ENCODE data around the gene RAB27A. TPM values are rescaled to one million over a fixed set of nuclear protein-coding genes. Genes with fewer than 3 reads are reported as not detected.
"Not testable (repeated sequence)": the region's sequence is repeated elsewhere in the genome, so short reads cannot be mapped to it uniquely, and the experiment has no call there.

The RAB27A gene
- total RNA-seq, 1 experiment from 2014 or later = 8.7 TPM

GRCh38 chr15:55255714-55256113 lies 33.9 kb downstream of the RAB27A start:
- Histone ChIP-seq H3K36me3 (ENCODE audit: control insufficient read depth, insufficient read depth, low read length) (no peaks in the 10 kb centered on the region), H3K27me3 (replicated peaks; ENCODE audit: control insufficient read depth, insufficient read depth, low read length) (no peaks in the 10 kb centered on the region), H3K4me3 (ENCODE audit: low read depth, low read length) (no peak overlapping the region), H3K4me1 (0 out of 2 replicates have a peak, but pooled peaks cover 4% of the 10 kb centered on the region), H3K9me3 (no peaks in the 10 kb centered on the region)
- no peaks in the 10 kb centered on the region for H3K4me1 Mint-ChIP-seq (ENCODE audit: low read depth, unreplicated experiment)
- no peak for DNase-seq
- no peak for TF ChIP-seq CTCF (IDR thresholded peaks at IDR 0.05; ENCODE audit: insufficient read depth in 1 of 2, low read depth in 1 of 2, low read length in 1 of 2, severe bottlenecking in 1 of 2, unreplicated experiment in 1 of 2)
- no peak overlapping the region for H3K27ac Mint-ChIP-seq (ENCODE audit: unreplicated experiment)
- H3K36me3 Mint-ChIP-seq (ENCODE audit: insufficient read depth, unreplicated experiment) = no peaks in the 10 kb centered on the region
- ChIA-PET CTCF (no interaction called here), POLR2A (no interaction called here)
- peaks cover 9% of the 10 kb centered on the region for H3K9me3 Mint-ChIP-seq (ENCODE audit: unreplicated experiment)
- no peak overlapping the region for H3K4me3 Mint-ChIP-seq (ENCODE audit: unreplicated experiment)
- intact Hi-C loops (cut with micrococcal nuclease; ENCODE audit: unreplicated experiment) = no loop called here
- no TSS peak for BruUV-seq (replicated peaks)
- no peaks in the 10 kb centered on the region for H3K27me3 Mint-ChIP-seq (ENCODE audit: insufficient read depth, unreplicated experiment)

- POLR2A ChIA-PET = no interaction called here
- no peaks in the 10 kb centered on the region for H3K36me3 ChIP-seq (ENCODE audit: control insufficient read depth, insufficient read depth, low read length)
- H3K27ac Mint-ChIP-seq (ENCODE audit: unreplicated experiment) = no peak overlapping the region
- no peak for TF ChIP-seq CTCF (IDR thresholded peaks at IDR 0.05; ENCODE audit: insufficient read depth in 1 of 2, low read depth in 1 of 2, low read length in 1 of 2, severe bottlenecking in 1 of 2, unreplicated experiment in 1 of 2)
- no peaks in the 10 kb centered on the region for H3K4me1 Mint-ChIP-seq (ENCODE audit: low read depth, unreplicated experiment)
- peaks cover 10% of the 10 kb centered on the region; the same call in 1 of the 2 replicates for H3K4me1 ChIP-seq
- no TSS peak for BruUV-seq (replicated peaks)
- DNase-seq = no peak
- H3K27me3 ChIP-seq (replicated peaks; ENCODE audit: control insufficient read depth, insufficient read depth, low read length) = no peaks in the 10 kb centered on the region
- H3K4me3 ChIP-seq (ENCODE audit: low read depth, low read length) = no peak overlapping the region
- H3K27me3 Mint-ChIP-seq (ENCODE audit: insufficient read depth, unreplicated experiment) = no peaks in the 10 kb centered on the region
- H3K9me3 ChIP-seq = no peaks in the 10 kb centered on the region
- H3K36me3 Mint-ChIP-seq (ENCODE audit: insufficient read depth, unreplicated experiment) = no peaks in the 10 kb centered on the region
- CTCF ChIA-PET = no interaction called here
- peaks cover 9% of the 10 kb centered on the region for H3K9me3 Mint-ChIP-seq (ENCODE audit: unreplicated experiment)
- intact Hi-C loops (cut with micrococcal nuclease; ENCODE audit: unreplicated experiment) = no loop called here
- no peak overlapping the region for H3K4me3 Mint-ChIP-seq (ENCODE audit: unreplicated experiment)
Measured at GRCh38 chr15:55254916-55255679, 34.5 kb downstream of the RAB27A start.

- no peaks in the 10 kb centered on the region for H3K27me3 Mint-ChIP-seq (ENCODE audit: insufficient read depth, unreplicated experiment)
- Histone ChIP-seq H3K9me3 (no peaks in the 10 kb centered on the region), H3K4me3 (ENCODE audit: low read depth, low read length) (no peak overlapping the region), H3K4me1 (peaks cover 12% of the 10 kb centered on the region; the same call in 1 of the 2 replicates), H3K27me3 (replicated peaks; ENCODE audit: control insufficient read depth, insufficient read depth, low read length) (no peaks in the 10 kb centered on the region), H3K36me3 (ENCODE audit: control insufficient read depth, insufficient read depth, low read length) (no peaks in the 10 kb centered on the region)
- H3K4me1 Mint-ChIP-seq (ENCODE audit: low read depth, unreplicated experiment) = no peaks in the 10 kb centered on the region
- no peak overlapping the region for H3K4me3 Mint-ChIP-seq (ENCODE audit: unreplicated experiment)
- BruUV-seq (replicated peaks) = no TSS peak
- DNase-seq = no peak
- H3K27ac Mint-ChIP-seq (ENCODE audit: unreplicated experiment) = no peak overlapping the region
- POLR2A ChIA-PET = no interaction called here
- no peak for TF ChIP-seq CTCF (IDR thresholded peaks at IDR 0.05; ENCODE audit: insufficient read depth in 1 of 2, low read depth in 1 of 2, low read length in 1 of 2, severe bottlenecking in 1 of 2, unreplicated experiment in 1 of 2)
- intact Hi-C loops (cut with micrococcal nuclease; ENCODE audit: unreplicated experiment) = no loop called here
- H3K36me3 Mint-ChIP-seq (ENCODE audit: insufficient read depth, unreplicated experiment) = no peaks in the 10 kb centered on the region
- H3K9me3 Mint-ChIP-seq (ENCODE audit: unreplicated experiment) = peaks cover 9% of the 10 kb centered on the region
- CTCF ChIA-PET = no interaction called here
Measured at GRCh38 chr15:55253580-55253979, 36.0 kb downstream of the RAB27A start.

GRCh38 chr15:55252201-55252600 lies 37.4 kb downstream of the RAB27A start:
- CTCF ChIA-PET; intact Hi-C loops (cut with micrococcal nuclease; ENCODE audit: unreplicated experiment): not testable (repeated sequence)

More at GRCh38 chr15:55252201-55252600, 37.4 kb downstream of the RAB27A start:
- POLR2A ChIA-PET; H3K4me1 Mint-ChIP-seq (ENCODE audit: low read depth, unreplicated experiment); BruUV-seq (replicated peaks); H3K27me3 Mint-ChIP-seq (ENCODE audit: insufficient read depth, unreplicated experiment); H3K4me3 ChIP-seq (ENCODE audit: low read depth, low read length); H3K27me3 ChIP-seq (replicated peaks; ENCODE audit: control insufficient read depth, insufficient read depth, low read length); H3K9me3 ChIP-seq; H3K36me3 Mint-ChIP-seq (ENCODE audit: insufficient read depth, unreplicated experiment); H3K27ac Mint-ChIP-seq (ENCODE audit: unreplicated experiment); H3K4me3 Mint-ChIP-seq (ENCODE audit: unreplicated experiment); H3K9me3 Mint-ChIP-seq (ENCODE audit: unreplicated experiment); DNase-seq; H3K36me3 ChIP-seq (ENCODE audit: control insufficient read depth, insufficient read depth, low read length): not testable (repeated sequence)
- H3K4me1 ChIP-seq = peaks cover 12% of the 10 kb centered on the region; the same call in 1 of the 2 replicates
